GM12874 (cell line): ENCODE data around the gene RTF2.

Source experiments
- CTCF ChIP-seq: IDR thresholded peaks from 2 replicates; pipeline ENCODE4 v1.5.1; 2011; ENCODE audit warnings: low read depth, mild to moderate bottlenecking, control low read depth, low read length, moderate library complexity; ENCODE audit not compliant: insufficient read depth

Gene RTF2

GRCh38 chr20:56517211-56517610 is 48.8 kb downstream of the RTF2 start:
- TF ChIP-seq CTCF = no peak

GRCh38 chr20:56517641-56518040 is 49.2 kb downstream of the RTF2 start:
- no peak for TF ChIP-seq CTCF

- TF ChIP-seq CTCF = no peak
Measured at GRCh38 chr20:56518126-56518525, 49.7 kb downstream of the RTF2 start.

- no peak for TF ChIP-seq CTCF
Measured at GRCh38 chr20:56518721-56519398, 50.4 kb downstream of the RTF2 start.

GRCh38 chr20:56519551-56519950 is 51.1 kb downstream of the RTF2 start:
- no peak for TF ChIP-seq CTCF

GRCh38 chr20:56520180-56520579 is 51.8 kb downstream of the RTF2 start:
- no peak for TF ChIP-seq CTCF

- TF ChIP-seq CTCF = no peak
Measured at GRCh38 chr20:56522311-56522710, 53.9 kb downstream of the RTF2 start.
